Myocyte (in vitro differentiated cells): ENCODE results near the gene STXBP6. TPM values are rescaled to one million over a fixed set of nuclear protein-coding genes. Genes with fewer than 3 reads are reported as not detected.

ENCODE experiments used
- DNase-seq: peaks from one replicate; pipeline ENCODE4 v3.0.0-alpha.2; 2012; ENCODE audit warnings: low read depth
- total RNA-seq: library from RNA; depleted of rRNA; stranded (reverse); fragments of >200 nt; gene quantifications from 2 replicates; pipeline ENCODE4 v1.2.3, GENCODE V29; 2014

The STXBP6 gene
- total RNA-seq, 1 donor from 2014 or later, result 24.5 TPM

DNA sequence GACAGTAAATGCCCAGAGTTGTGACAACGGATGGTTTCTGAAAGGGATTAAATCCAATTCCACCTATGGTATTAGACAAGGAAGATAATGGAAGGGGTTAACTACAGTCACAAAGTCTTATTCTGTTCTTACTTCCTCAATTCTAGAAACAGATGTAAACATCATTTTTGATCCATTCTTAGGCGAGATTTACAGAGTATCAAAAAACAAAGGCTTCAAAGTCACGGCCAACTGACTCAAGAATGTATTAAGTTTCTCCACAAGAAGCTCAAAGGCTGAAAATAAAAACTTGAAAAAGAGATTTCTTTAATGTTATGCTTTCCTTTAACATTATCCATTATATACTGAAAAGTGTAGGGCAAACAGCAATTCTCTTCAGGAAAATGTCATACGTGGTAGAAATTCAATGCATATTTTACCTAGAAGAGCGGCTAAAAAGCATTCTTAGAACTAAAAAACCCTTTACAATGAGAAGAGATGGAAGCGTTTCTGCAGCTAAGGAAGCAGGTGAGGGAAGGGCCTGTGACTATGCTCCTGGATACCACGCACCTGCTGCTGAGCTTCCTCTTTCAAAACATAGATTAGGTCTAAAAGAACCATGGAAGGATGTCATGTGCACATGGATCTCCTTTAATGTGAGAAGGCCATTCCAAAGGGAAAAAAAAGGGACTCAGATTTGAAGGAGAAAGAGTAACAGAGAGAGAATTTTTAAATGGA, 185.8 kb downstream of the STXBP6 start:
- no peak for DNase-seq

DNA sequence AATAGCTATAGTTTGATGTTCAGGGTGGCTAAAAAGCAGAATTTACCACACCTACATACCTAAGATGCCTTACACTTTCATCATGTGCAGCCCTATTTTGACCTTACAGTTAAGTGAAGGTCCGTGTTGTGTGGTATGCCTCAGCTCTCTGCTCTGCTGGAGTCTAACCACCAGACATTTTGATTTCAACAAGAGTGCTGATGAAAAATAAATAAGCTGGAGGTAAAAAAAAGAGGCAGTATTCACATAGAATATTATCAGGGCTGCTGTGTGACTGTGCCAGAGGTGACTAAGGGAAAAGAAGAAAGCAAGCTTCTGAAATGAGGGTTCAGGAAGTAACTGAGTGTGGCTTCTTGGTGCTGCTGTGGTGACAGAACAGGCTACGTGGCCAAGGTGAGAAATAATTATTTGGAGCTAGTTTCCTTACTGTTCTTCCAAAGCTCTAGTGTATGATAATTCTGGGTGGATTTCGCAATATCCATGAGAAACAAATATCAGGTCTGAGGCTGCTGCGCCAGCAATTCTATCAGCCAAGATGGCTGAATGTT, 188.8 kb downstream of the STXBP6 start:
- peak; percentile 39 for DNase-seq

DNA sequence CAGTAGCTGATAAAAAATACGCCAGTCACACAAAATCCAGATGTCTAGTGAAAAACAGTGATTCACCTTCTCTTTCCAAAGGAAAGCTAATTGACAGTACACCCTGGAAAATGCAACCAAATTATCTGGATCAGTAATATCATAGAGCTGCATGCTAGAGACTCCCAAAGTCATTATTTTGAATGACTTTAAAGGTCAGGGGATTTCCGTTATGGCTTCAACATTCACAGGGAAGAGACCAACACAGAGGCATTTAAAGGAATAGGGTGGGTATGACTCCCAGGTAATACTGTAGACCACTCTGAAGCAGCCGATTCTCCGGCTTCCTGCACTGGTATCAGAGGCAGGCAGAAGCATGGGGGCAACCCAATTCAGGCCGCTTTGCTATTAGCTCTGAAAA, 190.4 kb downstream of the STXBP6 start:
- DNase-seq, result no peak

DNA sequence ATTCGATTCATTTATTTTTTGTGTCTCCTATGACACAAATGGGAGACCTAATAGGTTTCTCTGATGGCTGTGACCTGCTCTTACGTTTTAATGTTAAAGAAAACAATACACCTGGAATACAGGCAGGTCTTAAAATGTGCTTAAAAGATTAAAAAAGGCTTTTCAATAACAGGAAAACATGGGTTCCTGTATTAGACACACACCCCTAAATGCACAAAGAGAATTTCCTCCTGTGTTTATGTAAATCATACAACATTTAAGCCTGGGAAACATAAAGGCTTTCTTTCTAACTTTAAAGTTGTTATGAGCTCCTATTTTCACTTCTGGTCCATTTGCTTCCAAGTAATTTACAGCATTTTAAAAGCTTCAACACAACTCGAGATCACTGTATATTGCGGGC, 191.3 kb downstream of the STXBP6 start:
- DNase-seq, result no peak

DNA sequence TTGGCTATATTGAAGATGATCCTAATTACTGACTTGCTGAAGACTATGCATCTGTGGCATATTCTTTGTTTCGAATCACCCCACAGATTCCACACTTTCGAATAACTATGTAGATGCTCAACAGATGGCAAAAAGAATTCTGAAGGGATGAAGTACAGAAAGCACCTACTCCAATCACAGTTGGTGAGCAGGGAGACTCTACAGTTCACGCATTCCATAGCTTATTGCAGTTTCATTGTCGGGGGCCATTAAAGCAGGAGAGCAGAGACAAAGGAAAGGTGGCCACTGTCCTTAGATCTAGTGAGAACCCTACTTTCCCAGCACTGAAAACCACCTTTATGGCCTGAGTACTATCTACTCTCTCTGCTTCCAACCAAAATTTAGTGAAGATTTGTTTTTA, 191.9 kb downstream of the STXBP6 start:
- no peak for DNase-seq

DNA sequence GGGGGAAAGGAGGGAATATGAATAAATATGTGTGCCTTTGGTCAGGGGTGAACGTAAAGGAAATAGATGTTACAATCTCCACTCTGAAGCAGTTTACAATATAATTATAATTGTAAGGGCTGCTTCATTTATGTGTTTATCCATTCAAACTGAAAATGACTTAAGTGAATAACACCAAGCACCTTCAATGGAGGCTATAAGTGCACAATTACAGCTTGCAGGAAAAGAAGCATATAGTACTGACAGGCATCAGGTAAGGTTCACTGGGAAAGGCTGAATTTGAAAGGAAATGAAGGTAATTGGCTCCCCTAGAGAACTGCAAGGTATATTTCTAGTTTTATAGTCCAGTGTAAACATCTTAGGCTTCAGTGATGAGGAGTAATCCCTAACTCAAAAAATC, 192.7 kb downstream of the STXBP6 start:
- DNase-seq, result no peak

DNA sequence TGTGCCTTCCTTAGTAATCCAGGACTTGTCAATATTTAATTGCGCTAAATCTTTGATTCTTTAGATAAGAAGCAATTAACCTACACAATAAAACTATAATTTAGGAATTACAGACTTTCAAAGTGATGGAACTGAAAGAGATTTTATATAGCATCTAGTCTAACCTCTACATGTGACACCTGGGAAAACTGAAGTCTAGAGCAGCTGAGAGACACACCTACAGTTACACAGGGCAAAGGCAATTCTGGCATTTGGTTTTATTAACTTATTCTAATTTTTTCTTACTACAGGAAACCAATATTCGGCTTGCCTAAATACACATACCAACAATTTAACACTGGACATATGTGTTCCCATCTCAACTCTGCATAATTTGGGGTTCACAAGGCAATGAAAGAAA, 196.5 kb downstream of the STXBP6 start:
- DNase-seq, result no peak

DNA sequence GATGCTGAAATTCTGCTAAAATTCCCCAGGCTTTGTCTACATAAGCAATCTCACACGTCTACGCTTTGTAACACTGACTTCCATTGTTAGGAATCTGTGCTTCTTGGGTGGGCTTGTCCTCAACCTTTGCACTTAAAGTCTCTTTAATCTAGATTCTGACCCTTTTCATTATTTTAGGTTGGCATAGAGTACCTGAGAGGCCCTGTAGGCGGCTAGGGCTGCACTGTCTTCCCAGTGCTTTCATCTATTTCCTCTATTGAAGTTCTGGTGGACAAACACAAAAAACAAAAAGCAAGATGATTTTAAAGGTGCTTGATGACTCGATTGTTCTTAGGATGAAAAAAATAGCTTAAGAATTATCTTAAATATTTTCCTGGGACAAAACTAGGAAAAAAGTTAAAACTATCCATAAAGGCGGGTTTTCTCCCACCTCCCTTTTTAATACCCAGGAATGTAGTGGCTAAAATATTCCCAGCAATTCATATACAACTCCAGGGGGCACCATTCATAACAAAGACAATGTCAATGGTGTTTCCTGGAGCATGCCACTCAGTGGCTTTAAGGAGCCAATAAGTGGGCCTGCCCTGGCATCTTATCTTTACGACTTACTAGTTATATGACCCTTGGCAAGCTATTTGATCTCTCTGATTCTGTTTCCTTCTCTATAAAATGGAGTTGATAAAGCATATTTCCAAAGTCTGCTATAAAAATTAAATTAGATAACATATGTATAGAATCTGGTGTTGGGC, 197.5 kb downstream of the STXBP6 start:
- no peak for DNase-seq

DNA sequence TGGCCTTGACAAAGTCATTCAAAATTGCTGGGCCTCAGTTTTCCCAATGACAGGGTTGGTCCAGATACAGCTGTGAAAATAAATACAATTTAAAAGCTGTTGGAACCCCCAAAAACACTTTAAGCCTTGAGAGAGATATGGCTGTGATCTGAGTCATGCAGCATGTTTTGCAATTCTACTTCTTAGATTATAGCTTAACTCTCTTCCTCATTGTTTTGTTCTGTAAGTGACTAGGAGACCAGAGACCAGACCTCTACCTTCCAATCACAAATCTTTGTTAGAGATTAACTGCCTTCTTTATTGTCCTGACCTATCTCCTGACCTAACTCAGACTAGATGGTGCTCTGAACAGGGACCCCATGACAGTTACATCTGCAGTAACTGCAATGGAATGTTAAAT, 198.1 kb downstream of the STXBP6 start:
- DNase-seq, result no peak

DNA sequence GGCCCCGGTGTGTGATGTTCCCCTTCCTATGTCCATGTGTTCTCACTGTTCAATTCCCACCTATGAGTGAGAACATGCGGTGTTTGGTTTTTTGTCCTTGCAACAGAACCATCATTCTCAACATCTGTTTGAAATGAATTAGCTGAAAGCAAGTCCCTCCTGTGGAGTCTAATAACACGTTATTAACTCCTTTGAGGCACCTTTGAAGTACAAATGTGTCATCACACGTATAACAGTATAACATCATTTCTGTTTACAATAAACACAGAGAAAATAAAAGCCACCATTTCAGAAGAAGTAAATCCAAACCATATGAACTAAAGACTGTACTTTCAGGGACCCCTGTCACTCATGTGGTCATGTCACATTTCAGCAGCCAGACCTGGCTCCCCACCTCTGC, 198.5 kb downstream of the STXBP6 start:
- DNase-seq, result no peak

DNA sequence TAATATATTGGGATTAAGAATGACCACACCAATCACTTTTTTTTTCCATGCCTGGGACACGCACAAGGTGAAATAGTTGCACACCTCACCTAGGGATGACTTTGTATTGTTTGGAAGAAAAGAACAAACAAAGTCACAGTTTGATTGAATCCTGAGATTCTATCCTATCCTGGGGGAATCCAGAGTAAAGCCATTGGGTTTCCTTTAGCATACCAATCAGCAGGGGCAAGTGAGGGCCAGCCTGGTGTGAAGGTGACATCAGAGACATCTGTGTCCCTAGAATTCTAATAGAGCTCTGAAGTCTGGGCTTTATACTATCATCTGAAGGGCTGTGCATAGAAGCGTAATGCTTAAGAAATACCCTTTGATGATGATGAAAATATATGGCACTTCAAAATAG, 199.9 kb downstream of the STXBP6 start:
- no peak for DNase-seq

DNA sequence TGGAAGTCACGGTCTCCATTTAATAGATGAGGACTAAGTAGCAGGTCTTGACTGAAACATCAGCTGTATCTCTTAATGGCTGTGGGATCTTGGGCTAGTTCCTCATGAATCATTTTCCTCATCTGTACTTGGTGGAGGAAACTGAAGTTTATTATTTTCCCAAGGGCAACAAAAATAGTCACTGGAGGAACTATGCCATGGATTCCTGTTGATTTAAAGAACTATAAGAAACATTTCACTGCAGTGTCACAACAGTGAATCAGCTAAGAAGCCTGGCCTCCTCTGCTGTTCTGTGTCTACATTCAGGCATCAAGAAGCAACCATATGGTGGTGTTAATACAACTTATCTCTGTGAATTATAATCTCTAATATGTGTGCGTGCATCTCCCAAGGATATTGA, 200.5 kb downstream of the STXBP6 start:
- DNase-seq, result no peak

DNA sequence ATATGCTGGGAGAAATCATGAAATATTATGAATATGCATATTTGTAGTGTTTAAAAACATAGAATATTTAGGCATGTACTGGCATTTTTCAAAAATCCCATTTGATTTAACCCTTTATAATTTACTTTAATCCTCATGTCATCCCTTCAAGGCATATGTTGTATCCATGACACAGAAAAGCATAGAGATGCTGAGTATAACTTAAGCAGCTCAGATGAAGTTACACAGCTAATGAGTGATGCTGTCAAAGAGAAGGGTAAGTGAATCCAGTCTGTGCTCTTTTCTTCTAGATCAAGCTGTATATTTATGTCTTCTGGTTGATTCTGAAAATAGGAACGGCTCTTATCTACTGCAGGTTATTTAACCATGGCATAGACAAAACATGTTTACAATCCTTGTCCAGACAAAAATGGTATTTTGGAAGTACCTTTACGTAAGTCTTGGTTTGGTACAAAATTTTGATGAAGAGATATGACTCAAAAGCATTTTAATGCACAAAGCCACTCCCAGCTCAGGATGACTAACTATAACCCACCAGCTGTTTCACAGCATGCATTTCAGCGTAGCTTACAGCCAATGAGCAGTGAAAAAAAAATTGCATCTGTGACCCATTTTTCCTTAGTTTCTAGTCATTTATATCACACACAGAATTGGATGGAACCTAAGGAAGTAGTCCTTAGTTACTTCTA, 201.7 kb downstream of the STXBP6 start:
- DNase-seq, result peak; percentile 68

DNA sequence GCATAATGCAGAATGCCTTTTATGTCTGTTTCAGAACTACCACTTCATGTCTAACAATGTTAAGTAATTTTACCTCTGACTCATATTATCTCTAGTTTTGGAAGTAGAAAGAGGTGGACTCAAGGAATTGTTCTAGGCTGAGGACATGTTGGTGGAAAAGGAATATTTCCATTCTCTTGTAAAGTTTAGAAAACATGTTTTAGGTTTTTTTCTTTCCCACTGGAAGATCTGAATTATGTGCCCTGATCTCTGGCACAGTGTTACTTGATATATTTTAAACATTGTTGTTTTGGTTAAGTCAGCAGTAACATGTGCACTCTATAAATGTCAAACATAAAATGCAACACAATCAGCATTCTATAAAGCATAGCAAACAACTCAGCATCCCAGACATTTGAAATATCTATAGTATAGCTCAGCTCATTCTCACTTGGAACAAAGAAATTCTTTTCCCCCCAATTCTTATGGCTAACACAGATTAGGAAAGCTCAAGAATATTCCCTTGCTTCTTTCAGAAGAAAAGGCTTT, 202.3 kb downstream of the STXBP6 start:
- no peak for DNase-seq

DNA sequence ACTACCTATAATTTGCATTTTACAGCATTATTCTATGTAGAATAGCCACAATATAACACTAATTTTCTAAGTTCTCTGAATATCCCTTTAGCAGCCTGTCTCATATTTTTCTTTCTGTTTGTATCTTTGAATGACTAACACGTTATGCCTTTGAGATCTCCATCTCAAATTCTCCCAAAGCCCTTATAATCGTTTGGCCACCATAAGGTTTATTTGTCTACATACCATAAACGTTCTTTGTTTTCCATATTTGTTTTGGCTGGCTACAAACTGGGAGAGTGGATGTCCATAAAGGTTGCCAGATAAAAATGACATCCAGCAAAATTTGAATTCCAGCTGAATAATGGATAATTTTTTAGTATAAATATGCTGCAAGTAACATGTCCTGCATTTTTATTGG, 203.7 kb downstream of the STXBP6 start:
- DNase-seq, result no peak

DNA sequence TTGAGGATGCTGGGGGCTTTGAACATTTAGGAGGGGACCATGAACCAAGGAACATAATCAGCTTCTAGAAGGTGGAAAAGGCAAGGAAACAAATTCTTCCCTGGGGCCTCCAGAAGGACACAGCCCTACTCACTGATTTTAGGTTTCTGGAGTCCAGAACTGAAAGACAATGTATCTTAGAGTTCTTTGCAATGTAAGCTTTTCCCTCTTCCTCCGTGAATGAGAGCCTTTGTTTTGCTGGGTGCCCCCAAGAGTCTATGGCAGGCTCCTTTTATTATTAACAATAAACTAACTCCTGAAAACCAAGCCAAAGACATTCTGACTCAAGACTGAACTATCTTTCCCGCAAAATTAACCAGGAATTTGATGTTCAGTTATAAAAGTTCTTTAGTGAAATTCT, 204.1 kb downstream of the STXBP6 start:
- DNase-seq, result no peak

DNA sequence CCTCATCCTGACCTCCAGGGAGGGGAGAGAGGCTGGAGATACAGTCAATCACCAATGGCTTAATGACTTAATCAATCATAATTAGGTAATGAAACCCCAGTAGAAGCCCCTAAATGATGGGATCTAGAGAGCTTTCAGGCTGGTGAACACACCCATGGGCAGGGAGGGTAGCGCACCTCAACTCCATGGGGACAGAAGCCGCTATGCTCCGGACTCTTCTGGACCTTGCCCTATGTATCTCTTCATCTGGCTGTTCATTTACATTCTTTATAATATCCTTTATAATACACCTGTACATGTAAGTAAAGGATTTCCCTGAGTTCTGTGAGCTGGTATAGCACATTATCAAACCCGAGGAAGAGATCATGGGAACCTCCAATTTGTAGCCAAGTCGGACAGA, 205.9 kb downstream of the STXBP6 start:
- DNase-seq, result no peak

DNA sequence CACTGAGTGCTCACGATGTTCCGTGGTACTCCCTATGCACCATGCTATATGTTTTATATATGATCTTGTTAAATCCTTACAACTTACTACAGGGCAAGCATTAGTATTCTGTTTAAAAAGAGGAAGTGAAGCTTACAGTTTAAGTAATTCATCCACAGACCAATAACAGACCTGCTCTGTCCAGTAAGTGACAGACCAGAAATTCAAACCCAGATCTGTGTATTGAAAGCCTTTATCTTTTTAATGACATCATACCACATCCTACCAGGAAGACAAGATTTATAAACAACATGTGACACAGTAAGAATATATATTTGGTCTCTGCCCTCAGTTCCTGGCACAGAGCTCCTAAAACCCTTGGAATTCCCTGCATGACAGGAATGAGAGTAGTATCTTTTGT, 206.5 kb downstream of the STXBP6 start:
- DNase-seq, result no peak

DNA sequence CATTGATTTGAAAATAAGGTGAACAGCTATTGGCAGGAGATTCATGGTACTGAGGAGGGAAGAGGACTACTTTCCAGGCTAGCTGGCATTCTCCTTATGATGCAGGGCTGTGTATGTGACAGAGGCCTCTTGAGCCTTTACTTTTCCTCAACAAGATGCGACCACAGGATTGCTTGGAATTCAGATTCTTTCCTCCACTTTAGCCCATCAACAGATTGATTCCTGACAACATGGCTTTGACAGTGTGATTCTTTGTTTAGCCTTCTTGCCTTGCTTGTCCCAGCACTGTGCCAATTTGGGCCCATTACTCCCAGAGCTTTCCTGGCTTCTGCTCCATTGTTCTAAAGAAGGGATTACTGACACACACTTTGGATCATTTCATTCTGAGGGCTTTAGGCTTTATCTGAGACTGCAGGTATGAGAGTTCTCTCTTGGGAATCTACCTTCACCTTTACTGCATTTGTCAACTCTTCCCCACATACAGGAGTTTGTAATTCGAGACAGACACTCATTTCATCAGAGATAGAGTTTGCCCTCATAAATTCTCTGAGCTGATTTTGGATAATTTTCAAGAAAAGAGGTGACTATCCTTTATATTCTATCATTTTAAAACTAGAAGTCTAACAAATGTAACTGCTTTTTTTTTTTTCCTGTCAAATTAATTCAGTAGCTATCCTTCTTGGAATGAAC, 209.6 kb downstream of the STXBP6 start:
- peak; percentile 75 for DNase-seq

DNA sequence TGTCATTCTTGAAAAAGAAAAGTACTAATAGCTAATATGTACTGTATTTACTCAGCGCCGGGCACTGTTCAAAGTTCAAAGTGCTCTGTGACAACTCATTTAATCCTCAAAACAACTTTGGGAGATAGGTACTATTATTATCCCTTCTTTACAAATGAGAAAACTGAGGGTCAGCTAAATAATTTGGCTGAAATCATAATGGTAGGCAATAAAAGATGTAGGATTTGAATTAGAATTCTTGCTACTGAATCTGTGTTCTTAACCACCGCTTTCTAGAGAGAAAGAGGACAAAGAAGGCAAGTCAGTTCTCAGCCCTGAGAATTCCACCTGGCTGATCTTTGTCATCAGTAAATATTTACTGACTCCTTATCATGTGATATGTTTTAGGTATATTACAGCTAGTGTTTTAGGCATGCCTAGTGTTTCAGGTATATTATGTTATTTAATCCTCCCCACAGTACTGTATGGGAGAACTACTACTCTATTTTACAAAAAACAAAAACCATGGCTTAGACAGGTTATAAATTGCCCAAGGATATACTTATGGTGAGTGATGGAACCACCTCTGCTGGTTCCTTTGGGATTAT, 210.2 kb downstream of the STXBP6 start:
- DNase-seq, result no peak
